Activated CD8-positive, alpha-beta T cell treated with anti-CD3 and anti-CD28 coated beads for 36 hours (primary cell): ENCODE data around the gene SLX4IP. TPM values are rescaled to one million over a fixed set of nuclear protein-coding genes. Genes with fewer than 3 reads are reported as not detected.

Source experiments
- ATAC-seq: fragments of 200-7000 bp; cut with Tn5 transposase; one replicate; pipeline ENCODE4 v1.10.0; 2021; ENCODE audit warnings: mild to moderate bottlenecking, moderate library complexity
- CTCF ChIA-PET: fragments of 350-600 bp; sonication (Branson Sonifier 250); formaldehyde crosslinking; loops from one replicate; lab custom pipeline; 2021; ENCODE audit warnings: antibody characterized with exemption; lab: Charles Lee
- POLR2A ChIA-PET: fragments of 350-600 bp; sonication (Branson Sonifier 250); formaldehyde crosslinking; loops from one replicate; lab custom pipeline; 2021; ENCODE audit warnings: antibody characterized with exemption; lab: Charles Lee
- DNase-seq: peaks from one replicate; pipeline ENCODE4 v3.0.0-alpha.2; 2020
- H3K27ac Mint-ChIP-seq: one replicate; pipeline ENCODE4 v1.8.0; 2021; ENCODE audit warnings: mild to moderate bottlenecking, mixed read lengths
- H3K27me3 Mint-ChIP-seq: one replicate; pipeline ENCODE4 v1.8.0; 2021; ENCODE audit warnings: mixed read lengths
- H3K36me3 Mint-ChIP-seq: one replicate; pipeline ENCODE4 v1.8.0; 2021; ENCODE audit warnings: low read depth, mixed read lengths
- H3K4me1 Mint-ChIP-seq: one replicate; pipeline ENCODE4 v1.8.0; 2021; ENCODE audit warnings: low read depth, mixed read lengths
- H3K4me3 Mint-ChIP-seq: one replicate; pipeline ENCODE4 v1.8.0; 2021; ENCODE audit warnings: mild to moderate bottlenecking, moderate library complexity, mixed read lengths
- H3K9me3 Mint-ChIP-seq: one replicate; pipeline ENCODE4 v1.8.0; 2021; ENCODE audit warnings: mixed read lengths
- intact Hi-C: fragments of 100-400 bp; cut with micrococcal nuclease; formaldehyde crosslinking; loops from one replicate; pipeline ENCODE4 v1.10.0; 2022
- total RNA-seq, 2 experiments: library from RNA; stranded (reverse); gene quantifications; one replicate each; pipeline ENCODE4 v1.2.3, GENCODE V29; 2021
- TF ChIP-seq, protein P1 (sequence below): fragments of 200-600 bp; IDR thresholded peaks from one replicate; pipeline ENCODE4 v1.8.0; 2022; ENCODE audit warnings: antibody characterized with exemption, mild to moderate bottlenecking

SLX4IP gene
- total RNA-seq, 2 experiments from 2014 or later = 6.5 to 7.3 TPM

DNA sequence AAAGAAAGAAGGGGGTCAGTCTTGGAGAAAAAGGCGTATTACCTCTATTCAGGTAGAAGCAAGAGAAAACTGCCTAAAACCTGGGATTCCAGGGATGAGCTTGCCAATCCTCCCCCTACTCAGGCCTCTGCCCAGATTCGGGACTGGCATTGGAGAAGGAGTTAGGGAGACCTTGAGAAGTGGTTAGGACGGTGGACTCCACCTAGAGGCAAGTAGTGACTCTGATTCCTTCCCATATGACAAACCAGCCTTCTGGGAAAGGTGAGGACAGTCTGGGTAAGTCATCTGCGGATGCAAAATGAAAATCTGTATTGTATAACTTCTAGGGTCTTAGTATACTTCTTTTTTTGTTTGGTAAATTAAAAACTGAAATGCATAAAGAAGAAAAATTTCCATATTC is 43.8 kb downstream of the SLX4IP start:
- Mint-ChIP-seq H3K27me3 (no peaks in the 10 kb centered on the region), H3K4me1 (peaks cover 16% of the 10 kb centered on the region), H3K27ac (no peak overlapping the region), H3K36me3 (no peaks in the 10 kb centered on the region), H3K4me3 (no peak overlapping the region), H3K9me3 (no peaks in the 10 kb centered on the region)
- ChIA-PET CTCF (interaction anchor here (1.1 to 1.3 kb wide), 2 partner anchors 8 to 26 kb away, joined by 3 to 4 read pairs; no protein-coding TSS in a partner anchor), POLR2A (no interaction called here)
- ATAC-seq (no peak), DNase-seq (no peak)
- intact Hi-C loops = no loop called here
- TF ChIP-seq, protein P1, sequence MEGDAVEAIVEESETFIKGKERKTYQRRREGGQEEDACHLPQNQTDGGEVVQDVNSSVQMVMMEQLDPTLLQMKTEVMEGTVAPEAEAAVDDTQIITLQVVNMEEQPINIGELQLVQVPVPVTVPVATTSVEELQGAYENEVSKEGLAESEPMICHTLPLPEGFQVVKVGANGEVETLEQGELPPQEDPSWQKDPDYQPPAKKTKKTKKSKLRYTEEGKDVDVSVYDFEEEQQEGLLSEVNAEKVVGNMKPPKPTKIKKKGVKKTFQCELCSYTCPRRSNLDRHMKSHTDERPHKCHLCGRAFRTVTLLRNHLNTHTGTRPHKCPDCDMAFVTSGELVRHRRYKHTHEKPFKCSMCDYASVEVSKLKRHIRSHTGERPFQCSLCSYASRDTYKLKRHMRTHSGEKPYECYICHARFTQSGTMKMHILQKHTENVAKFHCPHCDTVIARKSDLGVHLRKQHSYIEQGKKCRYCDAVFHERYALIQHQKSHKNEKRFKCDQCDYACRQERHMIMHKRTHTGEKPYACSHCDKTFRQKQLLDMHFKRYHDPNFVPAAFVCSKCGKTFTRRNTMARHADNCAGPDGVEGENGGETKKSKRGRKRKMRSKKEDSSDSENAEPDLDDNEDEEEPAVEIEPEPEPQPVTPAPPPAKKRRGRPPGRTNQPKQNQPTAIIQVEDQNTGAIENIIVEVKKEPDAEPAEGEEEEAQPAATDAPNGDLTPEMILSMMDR = no peak

DNA sequence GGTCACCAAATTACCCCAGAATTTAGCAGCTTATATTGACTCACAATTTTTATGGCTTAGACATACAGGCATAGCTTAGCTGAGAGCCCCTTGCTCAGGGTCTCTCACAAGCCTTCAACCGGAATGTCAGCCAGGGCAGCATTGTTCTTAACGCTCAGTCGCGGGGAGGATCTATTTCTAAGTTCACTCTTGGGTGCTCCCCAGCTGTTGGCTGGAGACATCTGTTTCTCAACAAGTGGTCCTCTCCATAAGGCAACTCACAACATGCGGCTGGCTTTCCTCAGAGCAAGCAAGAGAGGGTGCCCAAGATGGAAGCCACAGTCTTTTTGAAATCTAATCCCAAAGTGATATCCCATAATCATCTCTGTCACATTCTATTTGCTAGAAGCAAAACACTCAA is 46.6 kb downstream of the SLX4IP start:
- intact Hi-C loops = no loop called here
- TF ChIP-seq, protein P1 = no peak
- ATAC-seq (no peak), DNase-seq (no peak)
- H3K9me3 Mint-ChIP-seq = no peaks in the 10 kb centered on the region
- H3K4me3 Mint-ChIP-seq = no peak overlapping the region
- CTCF ChIA-PET = no interaction called here
- no peaks in the 10 kb centered on the region for H3K27me3 Mint-ChIP-seq
- H3K4me1 Mint-ChIP-seq = no peaks in the 10 kb centered on the region
- no peak overlapping the region for H3K27ac Mint-ChIP-seq
- H3K36me3 Mint-ChIP-seq = peaks cover 3% of the 10 kb centered on the region
- POLR2A ChIA-PET = interaction anchor here (0.7 kb wide), 1 partner anchor 46 kb away, joined by 3 read pairs; the partner anchor contains the start of gene SLX4IP

DNA sequence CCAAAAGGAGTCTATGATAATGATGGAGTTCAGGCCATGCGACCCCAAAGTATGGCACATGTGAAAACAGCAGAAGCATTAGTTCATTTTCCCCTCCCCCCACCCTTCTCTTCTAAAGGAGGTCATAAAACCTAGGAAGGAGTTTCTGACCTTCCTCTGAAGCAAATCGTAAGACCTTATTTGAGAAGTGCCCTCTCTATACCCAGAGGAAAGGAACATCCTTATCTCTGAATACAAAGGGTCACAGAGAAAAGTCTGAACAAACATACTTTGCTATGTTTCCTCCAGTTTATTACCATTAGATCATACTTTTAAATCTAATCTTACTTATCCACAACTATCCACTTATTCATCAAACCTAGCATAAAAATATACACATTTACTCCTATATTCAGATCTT is 48.6 kb downstream of the SLX4IP start:
- Mint-ChIP-seq H3K4me3 (no peak overlapping the region), H3K27me3 (no peaks in the 10 kb centered on the region), H3K36me3 (peaks cover 3% of the 10 kb centered on the region), H3K27ac (no peak overlapping the region), H3K4me1 (peaks cover 7% of the 10 kb centered on the region), H3K9me3 (no peaks in the 10 kb centered on the region)
- POLR2A ChIA-PET = no interaction called here
- TF ChIP-seq, protein P1 = no peak
- intact Hi-C loops = no loop called here
- CTCF ChIA-PET = no interaction called here
- no peak for ATAC-seq
- DNase-seq = no peak

DNA sequence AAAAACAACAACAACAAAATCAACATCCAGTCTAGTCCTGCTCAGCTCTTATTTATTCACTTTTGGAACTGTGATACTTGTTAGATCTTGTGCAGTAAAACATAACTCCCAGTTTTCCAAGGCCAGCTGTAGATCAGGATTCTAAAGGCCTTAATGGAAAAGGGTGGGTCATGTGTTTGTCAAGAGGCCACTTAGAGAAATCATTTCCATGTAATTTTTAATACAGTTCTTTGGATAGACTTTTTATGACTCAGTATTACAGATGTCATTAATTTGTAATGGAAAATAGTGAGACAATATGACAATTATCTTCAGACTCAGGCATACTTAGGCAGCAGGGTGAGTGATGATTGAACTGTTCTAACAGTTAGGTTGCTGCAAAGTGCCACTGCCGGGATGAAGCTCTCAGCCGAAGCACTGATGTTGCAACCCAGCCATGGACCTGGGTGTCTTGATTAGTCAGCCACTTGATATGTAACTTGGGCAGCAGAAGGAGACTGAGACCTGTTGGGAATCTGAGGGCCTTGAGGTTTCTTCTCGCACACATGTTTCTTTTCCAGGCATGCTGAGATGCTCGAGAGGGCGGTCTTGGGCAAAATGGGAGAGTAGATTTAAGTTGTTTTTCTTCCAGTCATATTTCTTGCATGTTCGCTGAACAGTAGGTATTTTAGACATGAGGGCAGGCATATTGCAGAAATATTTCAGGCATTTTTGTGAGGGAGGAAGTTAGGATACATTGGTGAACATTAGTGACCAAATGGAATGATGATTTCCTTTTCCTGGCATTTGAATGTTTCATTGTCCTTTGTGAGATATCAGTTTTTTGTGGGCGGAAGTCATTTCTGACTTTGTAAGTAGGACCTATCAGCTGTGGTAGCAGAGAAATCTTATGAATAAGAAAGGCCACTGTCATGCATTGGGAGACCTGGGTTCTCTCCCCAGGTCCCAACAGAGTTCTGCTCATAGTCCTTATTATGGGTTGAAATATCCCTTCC is 52.3 kb downstream of the SLX4IP start:
- peaks cover 4% of the 10 kb centered on the region for H3K36me3 Mint-ChIP-seq
- no peak for ATAC-seq

More for the DNA sequence above, 52.3 kb downstream of the SLX4IP start:
- TF ChIP-seq, protein P1 = no peak
- CTCF ChIA-PET = interaction anchor here (1.1 to 1.2 kb wide), 3 partner anchors 9 to 61 kb away, joined by 3 to 4 read pairs (median 4); no protein-coding TSS in a partner anchor
- Mint-ChIP-seq H3K9me3 (no peaks in the 10 kb centered on the region), H3K27ac (no peak overlapping the region), H3K4me1 (peaks cover 25% of the 10 kb centered on the region), H3K4me3 (no peak overlapping the region), H3K27me3 (no peaks in the 10 kb centered on the region)
- POLR2A ChIA-PET = interaction anchor here (1.7 kb wide), 1 partner anchor 34 kb away, joined by 4 read pairs; no protein-coding TSS in a partner anchor
- DNase-seq = no peak
- intact Hi-C loops = no loop called here
